Measurements from ENCODE around the gene TCF21.
A peak's percentile ranks its signal among the peaks of the same experiment; 100 is the strongest.

TCF21 gene

GRCh38 chr6:133887156-133887879 lies 1.6 kb upstream of the TCF21 start:
- peak in 1 of 2 donors; percentile 40 for DNase-seq (ENCODE audit: low read depth in 2 of 2)
- TF ChIP-seq, protein P1, sequence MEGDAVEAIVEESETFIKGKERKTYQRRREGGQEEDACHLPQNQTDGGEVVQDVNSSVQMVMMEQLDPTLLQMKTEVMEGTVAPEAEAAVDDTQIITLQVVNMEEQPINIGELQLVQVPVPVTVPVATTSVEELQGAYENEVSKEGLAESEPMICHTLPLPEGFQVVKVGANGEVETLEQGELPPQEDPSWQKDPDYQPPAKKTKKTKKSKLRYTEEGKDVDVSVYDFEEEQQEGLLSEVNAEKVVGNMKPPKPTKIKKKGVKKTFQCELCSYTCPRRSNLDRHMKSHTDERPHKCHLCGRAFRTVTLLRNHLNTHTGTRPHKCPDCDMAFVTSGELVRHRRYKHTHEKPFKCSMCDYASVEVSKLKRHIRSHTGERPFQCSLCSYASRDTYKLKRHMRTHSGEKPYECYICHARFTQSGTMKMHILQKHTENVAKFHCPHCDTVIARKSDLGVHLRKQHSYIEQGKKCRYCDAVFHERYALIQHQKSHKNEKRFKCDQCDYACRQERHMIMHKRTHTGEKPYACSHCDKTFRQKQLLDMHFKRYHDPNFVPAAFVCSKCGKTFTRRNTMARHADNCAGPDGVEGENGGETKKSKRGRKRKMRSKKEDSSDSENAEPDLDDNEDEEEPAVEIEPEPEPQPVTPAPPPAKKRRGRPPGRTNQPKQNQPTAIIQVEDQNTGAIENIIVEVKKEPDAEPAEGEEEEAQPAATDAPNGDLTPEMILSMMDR (IDR thresholded peaks at IDR 0.05; ENCODE audit: low read depth, low read length), result no peak
- H3K4me3 ChIP-seq (replicated peaks in 1 of 2; ENCODE audit: low read depth in 2 of 2, low read length in 2 of 2), result no peak overlapping the region

DNA sequence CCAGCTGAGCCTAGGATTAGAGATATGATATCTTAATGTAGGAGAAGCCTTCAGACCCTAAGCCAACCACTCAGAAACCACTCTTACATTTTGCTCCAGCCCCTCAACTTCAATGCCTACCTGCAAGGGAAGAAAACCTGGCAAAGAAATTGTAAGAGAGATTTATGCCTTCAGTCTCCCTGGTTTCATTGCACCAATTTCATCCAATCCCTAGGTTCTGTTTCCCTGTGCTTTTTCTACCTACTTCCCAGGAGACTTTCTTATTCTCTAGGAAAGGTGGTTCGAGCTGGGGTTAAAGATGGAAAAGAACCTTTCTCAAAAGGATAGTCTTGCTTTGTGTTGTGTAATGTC lies 1.1 kb upstream of the TCF21 start:
- no peak for DNase-seq (ENCODE audit: low read depth in 2 of 2)
- H3K4me3 ChIP-seq (replicated peaks in 1 of 2; ENCODE audit: low read depth in 2 of 2, low read length in 2 of 2), result no peak overlapping the region
- TF ChIP-seq, protein P1 (IDR thresholded peaks at IDR 0.05; ENCODE audit: low read depth, low read length), result no peak

GRCh38 chr6:133889557-133890403 lies 867 bp downstream of the TCF21 start:
- TF ChIP-seq, protein P1 (IDR thresholded peaks at IDR 0.05; ENCODE audit: low read depth, low read length), result peak; percentile 36
- H3K4me3 ChIP-seq (replicated peaks in 1 of 2; ENCODE audit: low read depth in 2 of 2, low read length in 2 of 2), result peak overlapping the region; percentile 75 to 77
- peak; percentile 68 to 76 for DNase-seq (ENCODE audit: low read depth in 2 of 2)

GRCh38 chr6:133890711-133891148 lies 1.8 kb downstream of the TCF21 start:
- peak overlapping the region; percentile 60 to 75 for H3K4me3 ChIP-seq (replicated peaks in 1 of 2; ENCODE audit: low read depth in 2 of 2, low read length in 2 of 2)
- no peak for DNase-seq (ENCODE audit: low read depth in 2 of 2)

DNA sequence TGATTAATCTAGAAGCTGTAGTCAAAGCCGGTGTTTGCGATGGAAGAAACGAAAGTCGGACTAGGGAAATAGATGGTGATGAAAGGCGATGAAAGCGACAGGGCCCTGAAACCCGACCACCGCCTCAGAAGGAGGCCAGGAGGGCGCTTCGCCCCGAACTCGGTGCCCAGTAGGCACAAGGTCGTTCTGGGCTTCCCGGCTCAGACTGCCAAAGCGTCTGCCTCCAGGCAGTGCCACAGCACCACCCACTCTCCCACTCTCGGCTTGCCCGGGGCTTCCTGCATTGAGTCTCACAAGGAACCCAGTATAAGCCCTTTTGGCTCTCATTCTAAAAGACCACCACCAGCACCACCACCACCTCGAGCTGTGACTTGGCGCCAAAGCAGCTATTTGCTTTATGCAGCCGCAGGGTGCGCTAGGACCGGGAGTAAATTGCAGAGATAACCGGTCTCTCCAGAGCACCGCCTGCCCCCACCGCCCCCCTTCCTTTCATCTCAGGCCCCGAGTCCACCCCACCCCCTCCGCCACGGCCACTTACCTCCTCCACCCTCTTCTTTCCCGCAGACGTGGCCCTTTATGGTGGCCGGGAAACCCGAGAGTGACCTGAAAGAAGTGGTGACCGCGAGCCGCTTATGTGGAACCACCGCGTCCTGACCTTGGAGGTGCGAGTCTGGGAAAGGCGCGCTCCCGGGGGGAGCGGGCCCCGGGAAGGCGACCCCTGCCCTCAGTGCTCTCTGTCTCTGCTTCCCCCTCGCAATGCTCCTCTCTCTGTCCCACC lies 2.4 kb downstream of the TCF21 start:
- H3K4me3 ChIP-seq (replicated peaks in 1 of 2; ENCODE audit: low read depth in 2 of 2, low read length in 2 of 2), result peak overlapping the region; percentile 60 to 75
- TF ChIP-seq, protein P1 (IDR thresholded peaks at IDR 0.05; ENCODE audit: low read depth, low read length), result no peak
- peak; percentile 55 to 56 for DNase-seq (ENCODE audit: low read depth in 2 of 2)

More at GRCh38 chr6:133890711-133891148, 1.8 kb downstream of the TCF21 start:
- TF ChIP-seq, protein P1 (IDR thresholded peaks at IDR 0.05; ENCODE audit: low read depth, low read length), result no peak

All from cardiac fibroblast (primary cell).